WTC11 (cell line): ENCODE results near the gene CAPZA3. TPM values are rescaled to one million over a fixed set of nuclear protein-coding genes. Genes with fewer than 3 reads are reported as not detected.

Source experiments
- ATAC-seq: fragments of 200-7000 bp; cut with Tn5 transposase; 2 replicates; pipeline ENCODE4 v1.10.0; 2021; ENCODE audit warnings: mild to moderate bottlenecking, moderate library complexity
- CTCF ChIA-PET: fragments of 300-600 bp; sonication (Branson Sonifier 250); formaldehyde crosslinking; loops from one replicate; lab custom pipeline; 2021; ENCODE audit warnings: antibody characterized with exemption; lab: Charles Lee
- POLR2A ChIA-PET: fragments of 350-600 bp; sonication (Branson Sonifier 250); formaldehyde crosslinking; loops from one replicate; lab custom pipeline; 2021; ENCODE audit warnings: antibody characterized with exemption; lab: Charles Lee
- DNase-seq: peaks from one replicate; pipeline ENCODE4 v3.0.0; 2021; ENCODE audit warnings: low spot score
- H3K27ac Mint-ChIP-seq: 2 replicates; pipeline ENCODE4 v1.8.0; 2021; ENCODE audit warnings: mixed read lengths
- H3K27me3 Mint-ChIP-seq: 2 replicates; pipeline ENCODE4 v1.8.0; 2021; ENCODE audit warnings: low read depth, mild to moderate bottlenecking, moderate library complexity, mixed read lengths
- H3K36me3 Mint-ChIP-seq: 2 replicates; pipeline ENCODE4 v1.8.0; 2021; ENCODE audit warnings: mixed read lengths
- H3K4me1 Mint-ChIP-seq: 2 replicates; pipeline ENCODE4 v1.8.0; 2022; ENCODE audit warnings: mixed read lengths
- H3K4me3 Mint-ChIP-seq: 2 replicates; pipeline ENCODE4 v1.8.0; 2021; ENCODE audit warnings: mild to moderate bottlenecking, moderate library complexity, mixed read lengths
- H3K9me3 Mint-ChIP-seq: 2 replicates; pipeline ENCODE4 v1.8.0; 2021; ENCODE audit warnings: mixed read lengths
- ATF2 ChIP-seq: sonication (generic); formaldehyde crosslinking; IDR thresholded peaks from 2 replicates; pipeline ENCODE4 v1.8.1; 2022; ENCODE audit warnings: low read depth, missing genetic modification reagents, borderline replicate concordance
- ATF6 ChIP-seq: sonication (generic); formaldehyde crosslinking; IDR thresholded peaks from 2 replicates; pipeline ENCODE4 v1.8.1; 2023; ENCODE audit warnings: mild to moderate bottlenecking, missing genetic modification reagents
- E2F5 ChIP-seq: sonication (generic); formaldehyde crosslinking; IDR thresholded peaks from 2 replicates; pipeline ENCODE4 v1.8.1; 2022; ENCODE audit warnings: mild to moderate bottlenecking, moderate library complexity, missing genetic modification reagents
- ESRRA ChIP-seq: sonication (generic); formaldehyde crosslinking; IDR thresholded peaks from 2 replicates; pipeline ENCODE4 v1.8.1; 2022; ENCODE audit warnings: mild to moderate bottlenecking, missing genetic modification reagents, borderline replicate concordance
- FOXP1 ChIP-seq: sonication (generic); formaldehyde crosslinking; IDR thresholded peaks from 2 replicates; pipeline ENCODE4 v1.8.0; 2022; ENCODE audit warnings: missing genetic modification reagents, mild to moderate bottlenecking, moderate library complexity, borderline replicate concordance
- HMGXB4 ChIP-seq: sonication (generic); formaldehyde crosslinking; IDR thresholded peaks from 2 replicates; pipeline ENCODE4 v1.8.1; 2023; ENCODE audit warnings: mild to moderate bottlenecking, moderate library complexity, missing genetic modification reagents
- MLX ChIP-seq: sonication (generic); formaldehyde crosslinking; IDR thresholded peaks from 2 replicates; pipeline ENCODE4 v1.8.1; 2023; ENCODE audit warnings: mild to moderate bottlenecking, missing genetic modification reagents, moderate library complexity
- NFATC4 ChIP-seq: fragments of 250-450 bp; sonication (Bioruptor Pico); IDR thresholded peaks from 2 replicates; pipeline ENCODE4 v1.9.0; 2021; ENCODE audit warnings: mild to moderate bottlenecking
- NR3C1 ChIP-seq: sonication (generic); formaldehyde crosslinking; conservative IDR thresholded peaks from 2 replicates; pipeline ENCODE4 v1.8.1; 2023; ENCODE audit warnings: low read depth, mild to moderate bottlenecking, missing genetic modification reagents
- PRDM15 ChIP-seq: sonication (generic); formaldehyde crosslinking; IDR thresholded peaks from 2 replicates; pipeline ENCODE4 v1.8.0; 2022; ENCODE audit warnings: missing genetic modification reagents
- SMAD4 ChIP-seq: sonication (generic); formaldehyde crosslinking; IDR thresholded peaks from 2 replicates; pipeline ENCODE4 v1.8.0; 2022; ENCODE audit warnings: mild to moderate bottlenecking, missing genetic modification reagents
- STAT6 ChIP-seq: sonication (generic); formaldehyde crosslinking; conservative IDR thresholded peaks from 2 replicates; pipeline ENCODE4 v1.8.1; 2023; ENCODE audit warnings: mild to moderate bottlenecking, low read depth, missing genetic modification reagents, moderate library complexity
- TP53 ChIP-seq: sonication (generic); formaldehyde crosslinking; IDR thresholded peaks from 2 replicates; pipeline ENCODE4 v1.8.1; 2023; ENCODE audit warnings: mild to moderate bottlenecking, missing genetic modification reagents
- USF2 ChIP-seq: sonication (generic); formaldehyde crosslinking; IDR thresholded peaks from 2 replicates; pipeline ENCODE4 v1.8.1; 2023; ENCODE audit warnings: mild to moderate bottlenecking, missing genetic modification reagents, moderate library complexity
- ZNF317 ChIP-seq: sonication (generic); formaldehyde crosslinking; IDR thresholded peaks from 2 replicates; pipeline ENCODE4 v1.8.1; 2023; ENCODE audit warnings: low read depth, mild to moderate bottlenecking, moderate library complexity, missing genetic modification reagents, borderline replicate concordance
- ZNF423 ChIP-seq: fragments of 250-450 bp; sonication (Bioruptor Pico); IDR thresholded peaks from 2 replicates; pipeline ENCODE4 v2.1.2; 2022; ENCODE audit warnings: mild to moderate bottlenecking, moderate library complexity
- ZSCAN18 ChIP-seq: fragments of 250-450 bp; sonication (Bioruptor Pico); IDR thresholded peaks from 2 replicates; pipeline ENCODE4 v2.1.2; 2022; ENCODE audit warnings: mild to moderate bottlenecking, moderate library complexity
- total RNA-seq: library from RNA; stranded (reverse); gene quantifications from 3 replicates; pipeline ENCODE4 v1.2.3, GENCODE V29; 2021

The CAPZA3 gene
- total RNA-seq, 1 experiment from 2014 or later = not detected

- TF ChIP-seq MLX (CRISPR knock-in tag) = no peak
- no peak for TF ChIP-seq TP53 (CRISPR knock-in tag)
Observed at GRCh38 chr12:18689771-18690170, 48.1 kb upstream of the CAPZA3 start (continued).

GRCh38 chr12:18690653-18691052 lies 47.3 kb upstream of the CAPZA3 start:
- Mint-ChIP-seq H3K9me3 (peaks cover 7% of the 10 kb centered on the region), H3K36me3 (no peaks in the 10 kb centered on the region), H3K27me3 (no peaks in the 10 kb centered on the region), H3K4me3 (no peak overlapping the region), H3K27ac (no peak overlapping the region), H3K4me1 (0 out of 2 replicates have a peak, but pooled peaks cover 4% of the 10 kb centered on the region)
- DNase-seq (no peak), ATAC-seq (no peak)
- ChIA-PET POLR2A (no interaction called here), CTCF (no interaction called here)
- TF ChIP-seq ZNF423 (CRISPR knock-in tag) (no peak), STAT6 (CRISPR knock-in tag) (no peak), SMAD4 (CRISPR knock-in tag) (no peak), ATF2 (CRISPR knock-in tag) (no peak), ZNF317 (no peak), NR3C1 (CRISPR knock-in tag) (no peak), USF2 (CRISPR knock-in tag) (no peak), ZSCAN18 (no peak), ESRRA (CRISPR knock-in tag) (no peak), E2F5 (CRISPR knock-in tag) (no peak), PRDM15 (CRISPR knock-in tag) (no peak), ATF6 (CRISPR knock-in tag) (no peak), FOXP1 (CRISPR knock-in tag) (no peak), NFATC4 (CRISPR knock-in tag) (no peak), HMGXB4 (CRISPR knock-in tag) (no peak)
